GM10248 (cell line): ENCODE data around the gene HEATR9.

Source experiments
- CTCF ChIA-PET: fragments of 300-600 bp; sonication (Branson Sonifier 250); formaldehyde crosslinking; extraction: SDS; loops from one replicate; lab custom pipeline; 2021; ENCODE audit warnings: antibody characterized with exemption; lab: Yijun Ruan, JAX
- POLR2A ChIA-PET: fragments of 350-650 bp; sonication (Branson Sonifier 250); formaldehyde crosslinking; extraction: SDS; loops from one replicate; lab custom pipeline; 2020; ENCODE audit warnings: antibody characterized with exemption; lab: Yijun Ruan, JAX
- DNase-seq: peaks from one replicate; pipeline ENCODE4 v3.0.0; 2012; ENCODE audit errors: extremely low spot score
- TF ChIP-seq, protein P1 (sequence below): IDR thresholded peaks from 2 replicates; pipeline ENCODE4 v1.5.1; 2012; ENCODE audit warnings: mild to moderate bottlenecking, low read depth; ENCODE audit errors: extremely low read depth, missing control alignments, control extremely low read depth

The HEATR9 gene

DNA sequence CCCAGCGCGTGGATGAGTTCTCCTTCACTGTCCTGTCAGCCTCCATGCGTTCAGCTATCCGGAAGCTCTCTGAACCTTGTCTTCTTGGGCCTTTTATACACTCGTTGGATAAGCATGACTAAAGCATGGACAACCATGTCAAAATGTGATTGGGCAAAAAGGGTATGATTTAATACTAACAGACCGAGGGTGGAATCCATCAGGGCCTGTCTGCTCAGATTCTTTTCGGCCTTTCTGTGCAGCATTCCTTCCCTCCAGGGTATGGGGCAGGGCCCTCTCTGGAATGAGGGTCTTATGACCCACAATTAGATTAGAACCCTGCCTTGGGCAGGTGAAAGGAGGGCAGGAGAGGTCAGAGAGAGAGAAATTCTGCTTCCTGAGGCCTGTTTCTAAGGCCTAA lies 25.5 kb upstream of the HEATR9 start:
- ChIA-PET CTCF (interaction anchor here (2.1 kb wide), 1 partner anchor 37 kb away, joined by 5 read pairs; no protein-coding TSS in a partner anchor), POLR2A (interaction anchor here (1.2 kb wide), 1 partner anchor 15 kb away, joined by 3 read pairs; no protein-coding TSS in a partner anchor)
- TF ChIP-seq, protein P1, sequence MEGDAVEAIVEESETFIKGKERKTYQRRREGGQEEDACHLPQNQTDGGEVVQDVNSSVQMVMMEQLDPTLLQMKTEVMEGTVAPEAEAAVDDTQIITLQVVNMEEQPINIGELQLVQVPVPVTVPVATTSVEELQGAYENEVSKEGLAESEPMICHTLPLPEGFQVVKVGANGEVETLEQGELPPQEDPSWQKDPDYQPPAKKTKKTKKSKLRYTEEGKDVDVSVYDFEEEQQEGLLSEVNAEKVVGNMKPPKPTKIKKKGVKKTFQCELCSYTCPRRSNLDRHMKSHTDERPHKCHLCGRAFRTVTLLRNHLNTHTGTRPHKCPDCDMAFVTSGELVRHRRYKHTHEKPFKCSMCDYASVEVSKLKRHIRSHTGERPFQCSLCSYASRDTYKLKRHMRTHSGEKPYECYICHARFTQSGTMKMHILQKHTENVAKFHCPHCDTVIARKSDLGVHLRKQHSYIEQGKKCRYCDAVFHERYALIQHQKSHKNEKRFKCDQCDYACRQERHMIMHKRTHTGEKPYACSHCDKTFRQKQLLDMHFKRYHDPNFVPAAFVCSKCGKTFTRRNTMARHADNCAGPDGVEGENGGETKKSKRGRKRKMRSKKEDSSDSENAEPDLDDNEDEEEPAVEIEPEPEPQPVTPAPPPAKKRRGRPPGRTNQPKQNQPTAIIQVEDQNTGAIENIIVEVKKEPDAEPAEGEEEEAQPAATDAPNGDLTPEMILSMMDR, result no peak
- DNase-seq, result no peak

DNA sequence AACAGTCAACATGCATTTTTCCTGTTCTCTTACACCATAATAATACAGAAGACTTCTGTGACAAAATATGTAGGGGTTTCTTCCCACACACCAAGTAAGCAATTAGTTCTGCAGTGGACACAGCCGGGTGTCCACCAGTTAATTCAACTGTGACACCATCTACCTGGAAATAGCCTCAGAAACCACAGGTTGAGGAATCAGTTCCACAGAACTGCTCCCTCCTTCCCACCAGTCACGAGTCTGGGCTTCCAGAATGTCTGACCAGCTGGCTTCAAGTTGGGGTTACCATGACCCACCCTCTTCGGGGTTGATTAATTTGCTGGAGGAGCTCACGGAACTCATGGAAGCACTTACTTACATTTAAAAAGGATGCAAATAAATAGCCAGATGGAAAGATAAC lies 25.1 kb upstream of the HEATR9 start:
- POLR2A ChIA-PET, result interaction anchor here (1.2 kb wide), 1 partner anchor 14 kb away, joined by 3 read pairs; no protein-coding TSS in a partner anchor
- CTCF ChIA-PET, result interaction anchor here (2.1 kb wide), 1 partner anchor 37 kb away, joined by 5 read pairs; no protein-coding TSS in a partner anchor
- no peak for DNase-seq
- TF ChIP-seq, protein P1, result no peak

- CTCF ChIA-PET, result interaction anchor here (1.0 to 1.3 kb wide), 2 partner anchors 12 to 23 kb away, joined by 4 read pairs; partner anchors contain the start of gene CCL5
- TF ChIP-seq, protein P1, result no peak
- POLR2A ChIA-PET, result interaction anchor here (0.8 kb wide), 1 partner anchor 38 kb away, joined by 3 read pairs; no protein-coding TSS in a partner anchor
- peak; percentile 50 for DNase-seq
These were observed 23.7 kb upstream of the HEATR9 start for GRCh38 chr17:35892091-35893035.

DNA sequence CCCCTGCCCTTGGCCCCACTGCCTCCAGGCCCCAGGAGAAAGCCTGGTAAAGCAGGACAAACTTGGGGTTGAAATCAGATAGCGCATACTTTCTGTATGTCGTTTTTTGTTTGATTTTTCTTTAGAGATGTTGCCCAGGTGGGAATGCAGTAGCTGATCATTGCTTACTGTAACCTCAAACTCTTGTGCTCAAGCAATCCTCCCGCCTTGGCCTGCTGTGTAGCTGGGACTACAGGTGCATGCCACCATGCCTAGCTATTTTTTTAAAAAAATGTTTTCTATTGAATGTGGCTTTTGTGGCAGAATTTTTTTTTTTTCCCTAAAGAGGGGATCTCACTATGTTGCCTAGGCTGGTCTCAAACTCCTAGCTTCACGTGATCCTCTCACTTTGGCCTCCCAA lies 22.6 kb upstream of the HEATR9 start:
- no peak for DNase-seq
- TF ChIP-seq, protein P1, result no peak
- ChIA-PET CTCF (interaction anchor here (1.1 to 4.4 kb wide), 2 partner anchors 11 to 30 kb away, joined by 3 to 17 read pairs; partner anchors contain the start of gene CCL5), POLR2A (interaction anchor here (0.7 kb wide), 1 partner anchor 65 kb away, joined by 3 read pairs; no protein-coding TSS in a partner anchor)

DNA sequence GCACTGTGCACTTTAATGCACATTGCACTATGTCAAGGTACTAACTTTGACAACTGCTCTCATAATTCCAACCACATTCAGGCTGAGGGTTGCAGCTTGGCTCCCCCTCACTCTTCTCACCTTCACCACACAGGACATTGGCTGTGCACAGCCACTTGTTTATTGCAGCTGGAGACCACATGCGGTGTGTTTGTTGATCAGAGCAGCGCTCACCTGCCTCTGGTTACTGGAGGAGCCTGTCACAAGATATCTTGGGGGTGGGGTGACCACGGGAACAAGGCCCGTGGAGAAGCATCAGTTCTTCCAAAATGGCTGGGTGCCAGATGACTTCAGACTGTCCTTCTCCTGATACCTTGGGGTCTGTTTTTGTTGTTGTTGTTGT lies 22.1 kb upstream of the HEATR9 start:
- POLR2A ChIA-PET, result interaction anchor here (0.7 to 0.8 kb wide), 2 partner anchors 10 to 65 kb away, joined by 3 to 4 read pairs; no protein-coding TSS in a partner anchor

More for the DNA sequence above, 22.1 kb upstream of the HEATR9 start:
- TF ChIP-seq, protein P1, result no peak
- DNase-seq, result peak; percentile 50
- CTCF ChIA-PET, result interaction anchor here (1.1 to 4.4 kb wide), 2 partner anchors 10 to 30 kb away, joined by 3 to 17 read pairs; partner anchors contain the start of gene CCL5
